HG03521 (cell line): ENCODE results near the gene FOXD3.

Experiments
- ATAC-seq: cut with Tn5 transposase; IDR thresholded peaks from one replicate; pipeline ENCODE4 v1.9.1; 2021; ENCODE audit warnings: mild to moderate bottlenecking, moderate library complexity; ENCODE audit not compliant: unreplicated experiment

The FOXD3 gene

DNA sequence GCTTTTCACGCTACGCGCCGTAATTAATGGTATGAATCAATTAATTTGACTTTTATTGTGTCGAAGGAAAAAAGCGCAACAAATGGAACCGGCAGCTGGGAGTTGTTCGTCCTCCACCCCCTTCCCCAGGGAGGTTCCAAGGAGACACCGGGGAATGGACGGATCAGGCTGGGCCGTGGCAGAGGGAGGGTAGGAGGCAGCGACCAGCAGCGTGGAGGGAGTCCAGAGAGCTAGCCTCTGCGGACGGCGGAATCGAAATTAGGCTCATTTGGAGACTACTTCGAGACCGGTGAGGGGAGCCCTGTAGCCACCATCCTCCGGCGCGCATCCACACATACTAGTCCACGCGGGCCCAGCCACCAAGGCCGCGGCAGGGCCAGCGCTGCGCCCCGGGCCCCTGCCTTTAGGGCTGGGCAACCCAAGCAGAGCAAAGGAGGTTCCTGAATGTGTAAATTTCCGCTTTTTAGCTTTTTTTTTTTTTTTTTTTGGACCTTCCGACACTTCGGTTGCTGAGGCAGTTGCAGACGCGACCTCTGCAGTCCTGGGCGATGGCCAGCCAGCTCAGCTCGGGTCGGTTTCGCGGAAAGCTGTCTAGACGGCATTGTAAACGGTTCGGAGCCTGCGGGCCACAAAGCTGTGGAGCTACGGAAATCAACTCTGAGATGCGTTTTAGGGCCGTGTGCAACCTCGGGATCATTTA, 2.2 kb upstream of the FOXD3 start:
- no peak for ATAC-seq

DNA sequence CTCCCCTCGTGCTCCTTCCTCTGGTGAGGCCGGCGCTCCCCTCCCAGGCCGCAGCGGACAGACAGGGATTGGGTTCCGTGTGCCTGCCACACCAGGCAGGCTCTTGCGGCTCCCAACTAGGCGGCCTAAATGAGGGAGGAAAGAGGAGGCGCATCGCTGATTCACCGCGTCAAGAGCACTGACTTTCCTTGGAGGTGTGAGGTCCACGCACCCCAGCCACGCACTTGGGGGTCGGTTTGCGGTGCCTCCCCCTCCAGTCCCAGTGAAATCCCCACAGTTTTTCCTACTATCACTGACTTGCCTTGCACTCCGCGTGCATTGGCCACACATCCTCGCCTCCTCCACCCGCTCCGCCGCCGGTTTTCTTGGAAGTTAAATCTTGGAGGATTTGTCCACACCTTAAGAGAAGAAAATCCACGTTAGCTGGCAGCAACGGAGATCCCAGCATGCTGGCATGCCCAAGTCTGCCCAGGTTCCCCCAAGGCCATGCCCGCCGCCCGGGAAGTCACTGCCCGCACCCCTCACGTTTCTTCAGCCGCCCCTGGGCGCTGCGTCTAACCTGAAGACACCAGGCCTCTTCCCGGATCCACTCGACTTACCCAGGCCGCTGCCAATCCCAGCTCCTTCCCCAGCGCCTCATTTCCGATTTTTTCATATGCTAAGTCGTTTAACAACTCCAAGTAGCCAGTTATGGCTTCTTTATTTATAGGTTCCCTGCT, 1.1 kb upstream of the FOXD3 start:
- ATAC-seq, result no peak

- no peak for ATAC-seq
These were observed 618 bp upstream of the FOXD3 start for GRCh38 chr1:63321785-63322113.

DNA sequence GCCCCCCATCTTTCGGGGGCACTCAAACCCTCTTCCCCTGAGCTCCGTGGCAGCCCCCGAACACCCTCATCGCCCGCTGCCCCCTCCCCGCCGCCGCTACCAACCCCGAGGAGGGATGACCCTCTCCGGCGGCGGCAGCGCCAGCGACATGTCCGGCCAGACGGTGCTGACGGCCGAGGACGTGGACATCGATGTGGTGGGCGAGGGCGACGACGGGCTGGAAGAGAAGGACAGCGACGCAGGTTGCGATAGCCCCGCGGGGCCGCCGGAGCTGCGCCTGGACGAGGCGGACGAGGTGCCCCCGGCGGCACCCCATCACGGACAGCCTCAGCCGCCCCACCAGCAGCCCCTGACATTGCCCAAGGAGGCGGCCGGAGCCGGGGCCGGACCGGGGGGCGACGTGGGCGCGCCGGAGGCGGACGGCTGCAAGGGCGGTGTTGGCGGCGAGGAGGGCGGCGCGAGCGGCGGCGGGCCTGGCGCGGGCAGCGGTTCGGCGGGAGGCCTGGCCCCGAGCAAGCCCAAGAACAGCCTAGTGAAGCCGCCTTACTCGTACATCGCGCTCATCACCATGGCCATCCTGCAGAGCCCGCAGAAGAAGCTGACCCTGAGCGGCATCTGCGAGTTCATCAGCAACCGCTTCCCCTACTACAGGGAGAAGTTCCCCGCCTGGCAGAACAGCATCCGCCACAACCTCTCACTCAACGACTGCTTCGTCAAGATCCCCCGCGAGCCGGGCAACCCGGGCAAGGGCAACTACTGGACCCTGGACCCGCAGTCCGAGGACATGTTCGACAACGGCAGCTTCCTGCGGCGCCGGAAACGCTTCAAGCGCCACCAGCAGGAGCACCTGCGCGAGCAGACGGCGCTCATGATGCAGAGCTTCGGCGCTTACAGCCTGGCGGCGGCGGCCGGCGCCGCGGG, 837 bp downstream of the FOXD3 start:
- no peak for ATAC-seq

DNA sequence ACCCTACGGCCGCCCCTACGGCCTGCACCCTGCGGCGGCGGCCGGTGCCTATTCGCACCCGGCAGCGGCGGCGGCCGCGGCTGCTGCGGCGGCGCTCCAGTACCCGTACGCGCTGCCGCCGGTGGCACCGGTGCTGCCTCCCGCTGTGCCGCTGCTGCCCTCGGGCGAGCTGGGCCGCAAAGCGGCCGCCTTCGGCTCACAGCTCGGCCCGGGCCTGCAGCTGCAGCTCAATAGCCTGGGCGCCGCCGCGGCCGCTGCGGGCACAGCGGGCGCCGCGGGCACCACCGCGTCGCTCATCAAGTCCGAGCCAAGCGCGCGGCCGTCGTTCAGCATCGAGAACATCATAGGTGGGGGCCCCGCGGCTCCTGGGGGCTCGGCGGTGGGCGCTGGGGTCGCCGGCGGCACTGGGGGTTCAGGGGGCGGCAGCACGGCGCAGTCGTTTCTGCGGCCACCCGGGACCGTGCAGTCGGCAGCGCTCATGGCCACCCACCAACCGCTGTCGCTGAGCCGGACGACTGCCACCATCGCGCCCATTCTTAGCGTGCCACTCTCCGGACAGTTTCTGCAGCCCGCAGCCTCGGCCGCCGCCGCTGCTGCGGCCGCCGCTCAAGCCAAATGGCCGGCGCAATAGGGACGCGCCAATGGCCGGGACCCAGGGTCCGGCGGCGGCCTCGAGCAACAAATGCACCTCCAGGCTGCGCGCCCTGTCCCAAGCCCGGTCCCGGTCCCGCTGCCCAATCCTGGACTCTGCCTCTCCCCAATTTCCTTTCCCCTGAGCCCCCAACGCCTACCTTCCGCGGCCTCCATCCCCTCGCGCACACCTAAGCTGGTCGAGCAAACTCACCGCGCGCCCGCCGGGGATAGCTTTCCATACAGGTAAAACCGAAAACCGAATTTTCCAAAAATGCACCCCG, 1.8 kb downstream of the FOXD3 start:
- ATAC-seq, result no peak

GRCh38 chr1:63324779-63325119, 2.4 kb downstream of the FOXD3 start:
- ATAC-seq, result no peak

- ATAC-seq, result no peak
These were observed 3.1 kb downstream of the FOXD3 start for GRCh38 chr1:63325279-63325985.

DNA sequence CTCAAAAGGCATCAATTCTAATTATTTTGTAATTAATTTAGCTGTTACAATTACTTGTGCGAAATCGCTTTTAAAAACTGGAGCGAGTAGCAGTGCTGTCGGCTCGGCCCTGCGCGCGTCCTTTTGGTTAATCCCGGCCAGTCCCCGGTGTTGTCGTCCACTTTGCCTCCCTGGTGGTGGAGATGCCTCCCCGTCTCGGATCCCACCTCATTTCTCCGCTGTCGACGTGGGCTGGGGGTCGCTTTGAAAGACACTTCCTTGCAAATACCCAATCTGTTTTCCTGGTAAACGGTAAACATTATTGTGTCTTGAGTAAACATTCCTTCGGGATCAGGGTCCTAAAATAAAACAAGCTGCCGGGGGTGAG, 3.7 kb downstream of the FOXD3 start:
- ATAC-seq, result no peak

DNA sequence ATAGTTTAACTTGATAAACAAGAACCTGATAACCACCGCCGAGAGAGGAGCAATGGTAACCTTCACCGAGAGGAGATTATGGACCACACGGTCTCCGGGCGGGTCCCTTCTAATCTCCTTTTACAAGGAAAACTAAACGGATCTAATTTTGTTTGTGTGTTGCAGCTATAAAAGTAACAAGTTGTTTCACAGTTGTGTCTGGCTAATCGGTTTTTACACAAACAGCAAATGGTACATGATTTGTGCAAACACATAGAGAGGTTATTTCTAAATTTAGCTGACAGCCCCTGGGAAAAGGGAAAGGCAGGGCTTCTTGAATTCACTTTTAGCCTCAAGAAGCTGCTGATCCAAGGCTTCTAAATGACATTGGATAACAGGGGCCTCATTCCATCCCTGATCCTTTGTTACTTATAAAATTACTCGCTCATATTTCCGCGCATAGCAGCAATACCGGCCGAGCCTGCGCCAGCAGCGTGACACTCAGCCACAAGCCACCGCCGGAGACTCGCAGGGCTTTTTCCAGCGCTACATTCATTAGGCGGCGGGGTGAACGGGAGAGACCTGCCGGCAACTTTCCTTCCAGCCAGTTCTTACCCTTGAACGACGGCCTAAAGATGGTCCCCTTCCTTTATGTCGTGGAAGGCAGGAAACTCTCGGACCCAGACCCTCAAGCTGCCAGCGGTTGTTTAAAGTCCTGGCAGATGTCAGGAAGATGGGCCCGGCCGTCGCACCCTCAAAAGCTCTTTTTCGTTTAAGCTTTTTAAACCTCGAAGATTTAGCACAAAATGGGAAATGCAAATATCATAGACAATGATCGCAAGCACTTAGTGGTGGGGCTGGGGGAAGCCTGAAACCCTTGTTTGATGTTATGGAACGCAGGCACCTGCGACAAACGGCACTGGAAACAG, 4.4 kb downstream of the FOXD3 start:
- no peak for ATAC-seq

GRCh38 chr1:63327417-63328054, 5.2 kb downstream of the FOXD3 start:
- peak; percentile 46 for ATAC-seq

DNA sequence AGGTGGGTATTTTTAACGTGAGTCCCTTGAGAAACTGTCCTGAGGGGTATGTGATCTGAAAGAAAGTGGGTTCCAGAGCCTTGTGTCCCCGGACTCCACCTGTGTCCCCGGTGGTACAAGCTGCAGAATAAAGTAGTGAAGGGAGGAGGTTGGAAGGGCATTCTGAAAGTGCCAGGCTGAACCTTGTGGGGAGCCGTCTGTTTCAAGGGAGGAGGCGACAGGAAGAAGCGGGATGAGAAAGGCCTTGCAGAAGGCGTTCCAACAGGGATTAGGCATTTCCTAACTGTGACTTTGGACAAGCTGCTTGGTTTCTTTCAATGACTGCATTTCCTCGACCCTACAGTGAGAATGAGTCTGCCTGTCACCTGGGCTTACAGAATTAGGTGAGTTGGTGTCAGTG, 5.8 kb downstream of the FOXD3 start:
- ATAC-seq, result no peak

GRCh38 chr1:63328781-63329180, 6.4 kb downstream of the FOXD3 start:
- ATAC-seq, result no peak

DNA sequence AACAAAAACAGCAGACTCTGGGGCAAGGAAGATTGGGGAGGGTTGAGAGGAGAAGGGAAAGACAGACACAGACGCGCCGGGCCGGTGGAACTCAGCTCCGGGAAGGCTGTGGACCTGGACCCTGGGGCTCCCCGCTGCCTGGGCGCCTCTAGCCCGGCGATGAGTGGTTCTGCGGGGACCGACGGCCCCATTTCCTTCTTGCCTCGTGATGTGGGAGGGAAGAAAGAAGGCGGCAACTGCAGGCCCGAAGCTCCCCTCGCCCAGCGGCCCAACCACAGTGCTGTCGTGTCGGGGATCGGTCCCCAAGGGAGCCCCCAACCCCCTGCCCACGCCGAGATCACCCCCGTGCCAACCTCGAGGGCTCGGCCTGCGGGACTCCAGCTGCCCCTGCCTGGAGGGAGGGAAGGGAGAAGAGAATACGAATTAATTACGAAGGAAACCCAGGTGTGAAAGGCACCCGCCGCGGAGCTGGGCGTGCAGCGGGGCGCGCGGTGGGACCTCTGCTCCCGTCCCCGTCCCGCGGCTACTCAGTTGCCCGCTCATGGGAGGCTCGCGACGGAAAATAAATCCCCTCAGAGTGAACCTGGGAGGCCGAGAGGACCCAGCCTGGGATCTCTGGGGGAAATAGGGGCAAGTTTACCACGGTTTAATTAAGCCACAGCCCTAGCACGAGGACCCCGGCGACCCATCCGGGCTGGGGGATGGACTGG, 7.4 kb downstream of the FOXD3 start:
- no peak for ATAC-seq

- ATAC-seq, result no peak
These were observed 8.1 kb downstream of the FOXD3 start for GRCh38 chr1:63330331-63330916.

DNA sequence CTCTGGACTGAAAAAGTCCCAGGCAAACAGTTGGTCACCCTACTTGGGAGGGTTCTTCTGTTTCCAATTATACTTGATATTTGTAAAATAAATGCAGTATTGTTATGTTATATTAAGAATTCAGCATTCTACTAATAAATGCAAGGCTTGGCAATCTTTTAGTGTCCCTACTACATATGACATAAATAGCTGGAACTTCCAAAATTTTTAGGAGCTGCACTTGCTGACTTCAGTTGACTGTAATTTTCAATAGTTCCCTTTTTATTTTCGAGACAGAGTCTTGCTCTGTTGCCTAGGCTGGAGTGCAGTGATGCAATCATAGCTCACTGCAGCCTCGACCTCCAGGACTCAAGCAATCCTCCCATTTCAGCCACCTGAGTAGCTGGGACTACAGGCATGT, 20.0 kb downstream of the FOXD3 start:
- ATAC-seq, result no peak

- no peak for ATAC-seq
These were observed 21.6 kb downstream of the FOXD3 start for GRCh38 chr1:63343922-63344321.

DNA sequence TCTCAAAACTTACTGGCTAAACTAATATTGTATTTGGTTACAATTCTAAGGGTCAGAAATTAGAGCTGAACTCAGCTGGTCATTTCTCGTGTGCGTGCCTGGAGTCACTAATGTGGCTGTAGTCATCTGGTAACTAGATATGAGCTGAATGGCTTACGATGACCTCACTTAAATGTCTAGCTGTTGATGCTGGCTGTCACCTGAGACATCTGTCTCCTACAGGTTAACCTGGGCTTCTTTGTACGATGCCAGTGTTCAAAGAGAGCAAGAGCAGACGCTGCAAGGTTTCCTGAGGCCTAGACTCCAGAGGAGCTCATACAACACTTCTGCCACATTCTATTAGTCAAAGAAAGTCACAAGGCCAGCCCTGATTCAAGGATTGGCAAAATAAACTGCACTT, 28.0 kb downstream of the FOXD3 start:
- no peak for ATAC-seq

DNA sequence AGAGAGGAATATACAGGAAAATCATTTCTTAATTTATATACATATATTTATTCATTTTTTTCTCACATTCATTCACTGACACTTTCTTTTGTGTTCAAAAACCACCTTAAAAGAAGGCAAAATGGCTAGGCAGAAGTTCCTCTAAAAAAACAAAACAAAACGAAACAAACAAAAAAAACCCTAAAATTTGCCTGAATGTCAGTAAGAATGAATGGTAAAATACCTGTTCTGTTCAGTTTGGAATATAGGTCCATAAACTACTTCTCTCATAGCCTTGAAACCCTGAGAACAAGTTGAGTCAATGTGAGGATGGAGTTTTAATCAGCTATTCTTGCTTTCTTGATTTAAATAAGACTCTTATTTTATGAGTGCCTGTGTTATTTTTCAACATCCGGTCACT, 30.4 kb downstream of the FOXD3 start:
- no peak for ATAC-seq
